Sigmoid colon (tissue), 7 donors: Measurements from ENCODE around the gene RBM17. TPM values are rescaled to one million over a fixed set of nuclear protein-coding genes. Genes with fewer than 3 reads are reported as not detected.

Experiments used
- DNase-seq: peaks from one replicate; pipeline ENCODE4 v3.0.0-alpha.2; 2019
- H3K27ac ChIP-seq, 4 donors: fragments of 200-600 bp; sonication (generic); one replicate each; pipeline ENCODE4 v1.5.1; 2016 to 2019; ENCODE audit warnings: mild to moderate bottlenecking in 1 of 4
- H3K27me3 ChIP-seq, 3 donors: fragments of 200-600 bp; sonication (generic); one replicate each; pipeline ENCODE4 v1.5.1; 2019; ENCODE audit warnings: mild to moderate bottlenecking in 1 of 3
- H3K36me3 ChIP-seq, 4 donors: fragments of 200-600 bp; sonication (generic); one replicate each; pipeline ENCODE4 v1.5.1; 2016 to 2019
- H3K4me1 ChIP-seq, 4 donors: fragments of 200-600 bp; sonication (generic); one replicate each; pipeline ENCODE4 v1.5.1; 2017 to 2019
- H3K4me3 ChIP-seq, 4 donors: fragments of 200-600 bp; sonication (generic); one replicate each; pipeline ENCODE4 v1.5.1; 2017 to 2019; ENCODE audit warnings: mild to moderate bottlenecking in 2 of 4, moderate library complexity in 1 of 4
- H3K9me3 ChIP-seq, 4 donors: fragments of 200-600 bp in 3 of 4; sonication (generic) in 3 of 4; one replicate each; pipeline versions ENCODE4 v1.5.1 to v1.6.1; 2013 to 2019
- EP300 ChIP-seq, 4 donors: sonication (generic); formaldehyde crosslinking; IDR thresholded peaks; one replicate each; pipeline ENCODE4 v1.6.1; 2017; ENCODE audit warnings: antibody characterized with exemption in 4 of 4
- POLR2A ChIP-seq, 2 donors: fragments of 450-650 bp; IDR thresholded peaks; one replicate each; pipeline ENCODE4 v1.6.1; 2016; ENCODE audit warnings: antibody characterized with exemption in 2 of 2, mild to moderate bottlenecking in 2 of 2, moderate library complexity in 2 of 2
- POLR2AphosphoS5 ChIP-seq, 4 donors: sonication (generic); formaldehyde crosslinking; IDR thresholded peaks; one replicate each; pipeline ENCODE4 v1.6.1; 2017; ENCODE audit warnings: antibody characterized with exemption in 4 of 4
- WGBS, 2 donors: extraction: QIAGEN DNeasy Blood & Tissue Kit; methylation state at CpG; one replicate each; pipeline ENCODE4 v1.1.7; 2013; 5-methylcytosine and 5-hydroxymethylcytosine counted together
- intact Hi-C: fragments of 100-400 bp; cut with DNase I; formaldehyde crosslinking; loops from one replicate; pipeline ENCODE4 v1.15.1; 2023
- polyA plus RNA-seq, 3 donors: library from polyadenylated mRNA; stranded (reverse); fragments of 200-250 nt; gene quantifications; one replicate each; pipeline ENCODE4 v1.2.3, GENCODE V29; 2013
- total RNA-seq, 4 donors: library from RNA; depleted of rRNA; stranded (reverse); fragments of >200 nt; gene quantifications; one replicate each; pipeline ENCODE4 v1.1.0, GENCODE V29; 2016
- TF ChIP-seq, protein P1 (sequence below), 4 experiments: fragments of 450-650 bp in 3 of 4; fragments of 200-600 bp in 1 of 4; IDR thresholded peaks; one replicate each; pipeline ENCODE4 v1.5.1; 2016 to 2019; ENCODE audit warnings: antibody characterized with exemption in 4 of 4, mild to moderate bottlenecking in 3 of 4, moderate library complexity in 2 of 4
- donor health status: healthy with polysubstance abuse.
- donor health status: Bipolar disorder and iron deficiency.
- donor health status: healthy.

The RBM17 gene
- total and polyA plus RNA-seq, 7 donors = 32.8 to 74.2 (median 52.4) TPM

DNA sequence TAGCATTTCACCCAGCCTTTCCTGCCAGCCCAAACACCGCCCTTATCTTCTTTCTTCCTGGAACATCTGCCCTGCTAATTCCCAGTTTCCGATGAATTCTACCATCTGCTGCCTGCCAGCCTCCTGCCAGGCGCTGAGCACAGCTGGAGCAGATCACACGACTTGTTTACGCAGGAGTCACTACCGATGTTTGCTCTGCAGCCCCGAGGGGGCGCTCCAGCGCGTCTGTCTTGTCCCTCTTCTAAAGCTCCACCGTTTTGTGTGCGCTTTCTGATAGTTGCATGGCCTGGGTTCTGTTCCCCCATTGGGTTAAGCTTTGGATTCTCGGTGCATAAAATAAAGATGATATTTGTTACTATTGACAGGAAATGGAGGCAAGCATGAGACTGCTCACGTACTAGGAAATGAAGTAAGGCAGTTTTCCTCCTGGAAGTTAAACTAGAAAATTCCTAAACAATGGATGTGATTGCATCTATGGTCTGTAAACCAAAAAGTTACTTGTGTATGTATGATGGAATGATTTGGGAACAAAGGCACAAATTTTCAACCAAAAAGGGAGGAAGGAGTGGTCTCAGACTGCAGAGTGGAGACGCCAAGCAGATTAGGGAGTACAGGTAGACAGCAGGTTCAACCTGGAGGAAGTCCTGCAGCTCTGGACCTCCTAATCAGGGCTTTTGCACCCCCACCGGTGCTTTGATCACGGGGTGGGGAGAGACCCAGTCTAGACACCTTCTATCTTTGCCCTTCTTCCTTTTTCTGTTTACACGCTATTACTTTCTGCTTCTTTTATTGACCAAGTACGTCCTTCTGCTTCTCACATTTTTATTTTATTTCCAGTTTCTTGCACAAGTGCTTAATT lies 2.2 kb upstream of the RBM17 start:
- Histone ChIP-seq H3K9me3 (no peaks in the 10 kb centered on the region), H3K36me3 (no peaks in the 10 kb centered on the region), H3K27me3 (no peaks in the 10 kb centered on the region), H3K27ac (peak overlapping the region; percentile 15 to 64 (median 41)), H3K4me1 (peaks cover 0 to 39% (median 31%) of the 10 kb centered on the region in 4 donors), H3K4me3 (peak overlapping the region in 1 of 4 donors; percentile 19)
- peak; percentile 5 to 72 (median 66) for TF ChIP-seq POLR2AphosphoS5 (IDR thresholded peaks at IDR 0.05)
- TF ChIP-seq POLR2A (IDR thresholded peaks at IDR 0.05) = no peak
- TF ChIP-seq, protein P1, sequence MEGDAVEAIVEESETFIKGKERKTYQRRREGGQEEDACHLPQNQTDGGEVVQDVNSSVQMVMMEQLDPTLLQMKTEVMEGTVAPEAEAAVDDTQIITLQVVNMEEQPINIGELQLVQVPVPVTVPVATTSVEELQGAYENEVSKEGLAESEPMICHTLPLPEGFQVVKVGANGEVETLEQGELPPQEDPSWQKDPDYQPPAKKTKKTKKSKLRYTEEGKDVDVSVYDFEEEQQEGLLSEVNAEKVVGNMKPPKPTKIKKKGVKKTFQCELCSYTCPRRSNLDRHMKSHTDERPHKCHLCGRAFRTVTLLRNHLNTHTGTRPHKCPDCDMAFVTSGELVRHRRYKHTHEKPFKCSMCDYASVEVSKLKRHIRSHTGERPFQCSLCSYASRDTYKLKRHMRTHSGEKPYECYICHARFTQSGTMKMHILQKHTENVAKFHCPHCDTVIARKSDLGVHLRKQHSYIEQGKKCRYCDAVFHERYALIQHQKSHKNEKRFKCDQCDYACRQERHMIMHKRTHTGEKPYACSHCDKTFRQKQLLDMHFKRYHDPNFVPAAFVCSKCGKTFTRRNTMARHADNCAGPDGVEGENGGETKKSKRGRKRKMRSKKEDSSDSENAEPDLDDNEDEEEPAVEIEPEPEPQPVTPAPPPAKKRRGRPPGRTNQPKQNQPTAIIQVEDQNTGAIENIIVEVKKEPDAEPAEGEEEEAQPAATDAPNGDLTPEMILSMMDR (IDR thresholded peaks at IDR 0.05) = peak; percentile 49 to 74 (median 70)
- DNase-seq = peak; percentile 93
- intact Hi-C loops = loop anchor here (5.0 kb wide), 1 partner anchor 116 kb away; the partner anchor contains the start of gene PFKFB3
- 17% methylated on average over 19 of the region's 19 CpGs for WGBS, 2 donors

DNA sequence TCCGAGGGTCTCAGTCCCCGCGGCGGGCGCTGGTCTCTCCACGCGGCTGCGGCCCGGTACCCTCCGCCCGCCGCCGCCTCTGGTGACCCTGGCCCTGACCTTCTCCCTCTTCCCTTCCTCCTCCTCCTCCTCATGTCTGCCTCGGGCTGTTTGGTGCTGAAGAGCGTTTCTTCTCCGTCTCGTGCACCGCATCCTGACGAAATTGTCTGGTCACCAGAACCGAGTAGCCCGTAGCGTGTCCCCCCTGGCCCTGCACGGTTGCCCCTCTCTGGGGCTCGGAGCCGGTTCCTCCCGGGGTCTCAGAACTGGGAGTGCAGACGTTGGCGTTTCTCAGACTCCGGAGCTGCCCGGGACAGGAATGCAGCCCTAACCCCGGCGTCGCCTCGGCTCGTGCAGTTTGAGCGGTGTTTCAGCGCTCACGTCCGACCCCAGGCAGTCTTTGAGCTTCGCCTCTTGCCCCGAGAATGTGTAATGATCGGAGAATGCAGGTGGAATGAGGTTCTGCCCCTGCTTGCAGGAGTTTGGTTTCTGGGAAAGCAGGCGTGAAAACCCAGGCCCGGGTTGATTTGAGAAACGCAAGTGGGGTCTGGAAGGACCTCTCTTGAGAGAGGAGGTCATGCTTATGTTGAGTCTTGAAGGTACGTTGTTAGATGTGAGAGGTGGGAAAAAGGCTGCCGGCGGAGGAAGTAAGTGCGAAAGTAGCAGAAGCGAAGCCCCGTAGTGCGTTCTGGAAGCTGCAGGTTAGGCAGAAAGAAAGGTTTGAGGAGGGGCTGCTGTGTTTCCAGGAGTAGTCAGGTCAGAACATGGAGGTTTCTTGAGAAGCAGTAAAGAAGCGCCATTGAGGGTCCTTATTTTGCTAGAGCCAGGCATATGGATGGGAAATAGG lies 743 bp downstream of the RBM17 start:
- DNase-seq = no peak
- H3K4me3 ChIP-seq = peak overlapping the region; percentile 77 to 100 (median 92)
- H3K27me3 ChIP-seq = no peaks in the 10 kb centered on the region
- peaks cover 0 to 60% (median 42%) of the 10 kb centered on the region in 4 donors for H3K4me1 ChIP-seq
- TF ChIP-seq EP300 (IDR thresholded peaks at IDR 0.05) = no peak
- TF ChIP-seq POLR2A (IDR thresholded peaks at IDR 0.05) = no peak
- TF ChIP-seq, protein P1 (IDR thresholded peaks at IDR 0.05) = no peak
- no peak for TF ChIP-seq POLR2AphosphoS5 (IDR thresholded peaks at IDR 0.05)
- no peaks in the 10 kb centered on the region for H3K9me3 ChIP-seq
- WGBS, 2 donors = 0 to 1% methylated on average over 53 of the region's 53 CpGs
- intact Hi-C loops = loop anchor here (5.0 kb wide), 1 partner anchor 113 kb away; the partner anchor contains the start of gene PFKFB3
- H3K27ac ChIP-seq = peak overlapping the region; percentile 81 to 94 (median 90)
- H3K36me3 ChIP-seq = no peaks in the 10 kb centered on the region

DNA sequence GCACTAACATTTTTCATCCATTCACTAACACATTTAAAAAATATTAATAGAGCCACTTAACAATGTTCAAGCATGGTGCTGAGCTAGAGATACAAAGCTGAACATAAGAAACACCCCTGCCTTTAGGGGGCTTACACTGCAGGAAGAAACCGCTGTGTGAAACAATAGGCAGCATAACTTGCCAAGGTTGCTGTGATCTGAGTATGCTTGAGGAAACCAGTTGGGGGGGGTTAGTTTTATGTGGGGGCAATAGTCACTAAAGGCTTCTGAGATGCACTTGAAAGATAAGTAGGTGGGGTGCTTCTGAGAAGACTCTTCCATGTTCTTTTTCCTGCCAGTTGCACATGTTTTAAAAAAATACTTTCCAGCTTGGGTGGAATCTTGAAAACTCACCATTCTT lies 2.8 kb downstream of the RBM17 start:
- no peaks in the 10 kb centered on the region for H3K36me3 ChIP-seq
- no peak for DNase-seq
- H3K27ac ChIP-seq = no peak overlapping the region
- intact Hi-C loops = no loop called here
- H3K4me1 ChIP-seq = peaks cover 0 to 72% (median 43%) of the 10 kb centered on the region in 4 donors
- 44 to 64% methylated on average over 1 of the region's 1 CpG for WGBS, 2 donors
- no peak overlapping the region for H3K4me3 ChIP-seq
- no peaks in the 10 kb centered on the region for H3K9me3 ChIP-seq
- no peak for TF ChIP-seq POLR2A (IDR thresholded peaks at IDR 0.05)
- TF ChIP-seq EP300 (IDR thresholded peaks at IDR 0.05) = no peak
- TF ChIP-seq, protein P1 (IDR thresholded peaks at IDR 0.05) = no peak
- no peak for TF ChIP-seq POLR2AphosphoS5 (IDR thresholded peaks at IDR 0.05)
- H3K27me3 ChIP-seq = no peaks in the 10 kb centered on the region

DNA sequence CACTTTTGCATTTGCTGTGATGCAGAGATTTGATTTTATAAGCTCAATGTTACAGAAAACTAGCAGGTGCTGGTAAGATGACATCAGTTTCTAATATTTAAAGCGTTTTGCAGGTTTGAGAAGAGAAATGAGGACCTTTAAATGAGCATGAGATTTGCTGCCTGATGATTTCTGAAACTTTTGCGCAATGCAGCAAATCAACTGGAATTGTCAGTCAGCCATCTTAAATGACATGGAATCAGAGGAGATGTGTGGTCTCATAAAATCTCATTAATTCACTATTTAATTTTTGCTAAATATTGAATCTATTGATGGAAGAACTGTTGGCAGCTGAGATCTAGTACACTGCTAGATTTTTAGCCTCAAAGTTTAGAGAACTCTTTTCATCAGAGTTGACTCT lies 3.9 kb downstream of the RBM17 start:
- 73 to 74% methylated on average over 2 of the region's 2 CpGs for WGBS, 2 donors
- intact Hi-C loops = no loop called here

More for the DNA sequence above, 3.9 kb downstream of the RBM17 start:
- DNase-seq = no peak
- Histone ChIP-seq H3K4me1 (peaks cover 0 to 70% (median 43%) of the 10 kb centered on the region in 4 donors), H3K36me3 (peaks cover 0 to 8% (median 5%) of the 10 kb centered on the region in 4 donors), H3K4me3 (no peak overlapping the region), H3K27ac (no peak overlapping the region), H3K9me3 (no peaks in the 10 kb centered on the region), H3K27me3 (no peaks in the 10 kb centered on the region)
- TF ChIP-seq POLR2A (IDR thresholded peaks at IDR 0.05) = no peak
- TF ChIP-seq, protein P1 (IDR thresholded peaks at IDR 0.05) = no peak
